ENCODE results near the gene CACNA1B. TPM values are rescaled to one million over a fixed set of nuclear protein-coding genes. Genes with fewer than 3 reads are reported as not detected.

The CACNA1B gene
- total and polyA plus RNA-seq, 2 of the 4 experiments (the other 2 are of a cell fraction): 0.02 TPM; not detected in 1

- Histone ChIP-seq H3K4me1 (ENCODE audit: control insufficient read depth, insufficient read depth, low read length) (no peaks in the 10 kb centered on the region), H3K9ac (ENCODE audit: low read depth, low read length) (no peak overlapping the region), H3K27ac (ENCODE audit: insufficient read depth, low read length) (no peak overlapping the region), H3K56ac (ENCODE audit: extremely low read depth, insufficient read depth, low read length) (no peak overlapping the region), H4K20me1 (ENCODE audit: insufficient read depth, low read length) (no peaks in the 10 kb centered on the region), H3K36me3 (ENCODE audit: control insufficient read depth, insufficient read depth, low read length) (no peaks in the 10 kb centered on the region), H2BK120ac (ENCODE audit: low read depth, low read length) (no peak overlapping the region), H4K91ac (ENCODE audit: insufficient read depth, low read depth, low read length) (no peak overlapping the region), H3K9me3 (ENCODE audit: control insufficient read depth, insufficient read depth, low read length) (peaks cover 64% of the 10 kb centered on the region), H3K18ac (ENCODE audit: low read depth, low read length) (no peak overlapping the region), H2BK15ac (ENCODE audit: low read depth, low read length) (no peak overlapping the region), H3K4me3 (ENCODE audit: insufficient read depth, low read depth, low read length) (no peak overlapping the region), H4K8ac (ENCODE audit: low read depth in 2 of 2, low read length in 2 of 2) (no peak overlapping the region), H2AK9ac (replicated peaks; ENCODE audit: low read depth, low read length, poor library complexity) (no peak overlapping the region), H3K14ac (replicated peaks; ENCODE audit: low read depth, low read length) (no peak overlapping the region), H3K9me1 (ENCODE audit: insufficient read depth, low read length) (no peaks in the 10 kb centered on the region), H2BK20ac (ENCODE audit: low read depth, low read length) (no peak overlapping the region), H3K79me1 (ENCODE audit: low read depth in 1 of 2, low read length in 2 of 2) (no peaks in the 10 kb centered on the region), H2AK5ac (ENCODE audit: low read depth, low read length) (no peak overlapping the region), H2BK5ac (ENCODE audit: low read depth, low read length, poor library complexity, severe bottlenecking) (no peak overlapping the region), H3K27me3 (ENCODE audit: control insufficient read depth, insufficient read depth, low read length) (no peaks in the 10 kb centered on the region), H4K5ac (ENCODE audit: low read depth, low read length) (no peak overlapping the region), H3K4me2 (ENCODE audit: low read depth, low read length) (no peak overlapping the region), H2AFZ (replicated peaks; ENCODE audit: low read length, poor library complexity) (no peak overlapping the region), H3K4ac (ENCODE audit: low read depth, low read length) (no peak overlapping the region), H3K23ac (ENCODE audit: low read depth, low read length) (no peak overlapping the region)
- intact Hi-C loops (cut with micrococcal nuclease): no loop called here
- dilution Hi-C loops (cut with HindIII; ENCODE audit: low sequenced_read_pairs, unreplicated experiment): no loop called here
- in situ Hi-C loops (cut with MboI; ENCODE audit: low sequenced_read_pairs): no loop called here
- ChIA-PET CTCF (no interaction called here), POLR2A (ENCODE audit: unreplicated experiment) (no interaction called here)
- WGBS, 2 experiments (ENCODE audit: extremely low coverage in 2 of 2, insufficient read length in 1 of 2): 80% methylated on average over 1 of the region's 13 CpGs; no CpG with 5 or more reads in 1 of the 2 experiments
- DNase-seq: no peak
- no peak for ATAC-seq (ENCODE audit: low read depth)
- BruUV-seq (replicated peaks): no TSS peak
- no peak for TF ChIP-seq MAZ (IDR thresholded peaks at IDR 0.05; ENCODE audit: borderline replicate concordance, low read depth, low read length)
- TF ChIP-seq CTCF (conservative IDR thresholded peaks at IDR 0.05; ENCODE audit: low read depth, low read length): no peak
- no peak for TF ChIP-seq FOS (IDR thresholded peaks at IDR 0.05; ENCODE audit: low read depth, low read length)
- TF ChIP-seq BHLHE40 (IDR thresholded peaks at IDR 0.05; ENCODE audit: low read depth, low read length): no peak
- TF ChIP-seq SMC3 (IDR thresholded peaks at IDR 0.05; ENCODE audit: low read depth, low read length): no peak
- TF ChIP-seq ELK1 (IDR thresholded peaks at IDR 0.05; ENCODE audit: borderline replicate concordance, low read depth, low read length): no peak
- no peak for TF ChIP-seq NFE2L2 (IDR thresholded peaks at IDR 0.05; ENCODE audit: low read depth, low read length)
- no peak for TF ChIP-seq USF2 (IDR thresholded peaks at IDR 0.05; ENCODE audit: low read depth, low read length)
Observed at GRCh38 chr9:138050472-138051330, 173.1 kb downstream of the CACNA1B start.

Data from IMR-90 (cell line).